Endothelial cell of umbilical vein (primary cell): ENCODE measurements around the gene FAM47A. TPM values are rescaled to one million over a fixed set of nuclear protein-coding genes. Genes with fewer than 3 reads are reported as not detected.

Experiments
- BruUV-seq: library from RNA; stranded (reverse); fragments of 400-500 nt; replicated peaks from 2 replicates; lab custom pipeline; 2021; lab: Mats Ljungman, UMichigan
- CTCF ChIA-PET: fragments of 300-600, 350-600 bp; sonication (Branson Sonifier 250); formaldehyde crosslinking; loops from one replicate; lab custom pipeline; 2021; ENCODE audit warnings: antibody characterized with exemption, inconsistent platforms; lab: Charles Lee
- POLR2A ChIA-PET: fragments of 300-600, 350-600 bp; sonication (Branson Sonifier 250); formaldehyde crosslinking; loops from one replicate; lab custom pipeline; 2021; ENCODE audit warnings: antibody characterized with exemption, inconsistent platforms; lab: Charles Lee
- DNase-seq: peaks from one replicate; pipeline ENCODE4 v3.0.0-alpha.2; 2011; ENCODE audit warnings: low read depth, low spot score
- FAIRE-seq: peaks from 2 replicates; lab custom pipeline; 2011; peaks lifted over from hg19 to GRCh38; lab: Jason Lieb, UNC
- H2AFZ ChIP-seq: 2 replicates; pipeline ENCODE4 v1.6.0; 2012; ENCODE audit warnings: low read depth, low read length, control low read depth, inconsistent platforms
- H3K27ac ChIP-seq: 2 replicates; pipeline ENCODE4 v1.5.1; 2011; ENCODE audit warnings: low read depth, mild to moderate bottlenecking, control low read depth, low read length, moderate library complexity; ENCODE audit not compliant: insufficient read depth
- H3K27me3 ChIP-seq, 2 experiments: 2 replicates each; pipeline versions ENCODE4 v1.6.0 to v1.6.1; 2011; ENCODE audit warnings: low read length in 2 of 2, mixed read lengths in 1 of 2; ENCODE audit not compliant: control insufficient read depth in 2 of 2, insufficient read depth in 2 of 2
- H3K36me3 ChIP-seq, 2 experiments: 2 replicates in 1 of 2; 3 replicates in 1 of 2; pipeline ENCODE4 v1.5.1; 2011; ENCODE audit warnings: low read length in 2 of 2, mild to moderate bottlenecking in 1 of 2, moderate library complexity in 1 of 2; ENCODE audit not compliant: control insufficient read depth in 2 of 2, insufficient read depth in 2 of 2; ENCODE audit errors: extremely low read depth in 1 of 2
- H3K4me1 ChIP-seq: 3 replicates; pipeline ENCODE4 v1.5.1; 2011; ENCODE audit warnings: mild to moderate bottlenecking, low read length; ENCODE audit not compliant: control insufficient read depth, insufficient read depth; ENCODE audit errors: extremely low read depth
- H3K4me2 ChIP-seq: 2 replicates; pipeline ENCODE4 v1.6.1; 2011; ENCODE audit warnings: low read length, control low read depth, mixed read lengths; ENCODE audit not compliant: insufficient read depth
- H3K4me3 ChIP-seq, 3 experiments: fragments of 200-600 bp in 1 of 3; sonication (generic), shearing (Covaris generic) in 1 of 3; replicated peaks in 1 of 3; 2 replicates each; pipeline ENCODE4 v1.5.1; 2011 to 2016; ENCODE audit warnings: control low read depth in 3 of 3, low read length in 3 of 3, mild to moderate bottlenecking in 2 of 3, inconsistent platforms in 1 of 3, low read depth in 1 of 3, moderate library complexity in 1 of 3; ENCODE audit not compliant: insufficient read depth in 1 of 3
- H3K79me2 ChIP-seq: 2 replicates; pipeline ENCODE4 v1.6.0; 2012; ENCODE audit warnings: low read length, inconsistent platforms; ENCODE audit not compliant: control insufficient read depth, insufficient read depth
- H3K9ac ChIP-seq: replicated peaks from 2 replicates; pipeline ENCODE3; 2011; ENCODE audit warnings: low read length, control low read depth; ENCODE audit not compliant: insufficient read depth; ENCODE audit errors: extremely low read depth
- H3K9me1 ChIP-seq: replicated peaks from 3 replicates; pipeline ENCODE4 v1.6.0; 2011; ENCODE audit warnings: mild to moderate bottlenecking, low read length; ENCODE audit not compliant: control insufficient read depth, insufficient read depth; ENCODE audit errors: extremely low read depth
- H3K9me3 ChIP-seq: replicated peaks from 2 replicates; pipeline ENCODE4 v1.5.1; 2012; ENCODE audit warnings: low read length, inconsistent platforms; ENCODE audit not compliant: control insufficient read depth, insufficient read depth
- H4K20me1 ChIP-seq: replicated peaks from 2 replicates; pipeline ENCODE3; 2011; ENCODE audit warnings: mild to moderate bottlenecking, low read length; ENCODE audit not compliant: control insufficient read depth, insufficient read depth; ENCODE audit errors: extremely low read depth
- CTCF ChIP-seq, 2 donors: IDR thresholded peaks; 1 replicate in 1 of 2; 2 replicates in 1 of 2; pipeline ENCODE4 v1.5.1; 2011; ENCODE audit warnings: low read length in 2 of 2, mild to moderate bottlenecking in 2 of 2, moderate library complexity in 2 of 2, control low read depth in 1 of 2, inconsistent platforms in 1 of 2, low read depth in 1 of 2; ENCODE audit not compliant: insufficient read depth in 1 of 2; ENCODE audit errors: extremely low read depth in 1 of 2
- EZH2 ChIP-seq: IDR thresholded peaks from 2 replicates; pipeline ENCODE4 v1.6.1; 2012; ENCODE audit warnings: borderline replicate concordance, low read depth, mild to moderate bottlenecking, moderate library complexity, low read length, inconsistent platforms; ENCODE audit not compliant: severe bottlenecking
- FOS ChIP-seq: IDR thresholded peaks from 2 replicates; pipeline ENCODE4 v1.6.1; 2011; ENCODE audit warnings: mild to moderate bottlenecking, low read length, moderate library complexity, borderline replicate concordance; ENCODE audit not compliant: insufficient read depth
- GATA2 ChIP-seq: IDR thresholded peaks from 2 replicates; pipeline ENCODE4 v1.7.0; 2011; ENCODE audit warnings: low read depth, mild to moderate bottlenecking, moderate library complexity, mixed read lengths, low read length; ENCODE audit not compliant: insufficient read length, insufficient read depth
- JUN ChIP-seq: IDR thresholded peaks from 2 replicates; pipeline ENCODE4 v1.6.1; 2011; ENCODE audit warnings: borderline replicate concordance, low read depth; ENCODE audit not compliant: insufficient read length, insufficient read depth
- MAX ChIP-seq: IDR thresholded peaks from 2 replicates; pipeline ENCODE4 v1.6.1; 2011; ENCODE audit not compliant: insufficient read depth, insufficient read length
- MYC ChIP-seq: IDR thresholded peaks from one replicate; pipeline ENCODE4 v1.6.1; 2011; ENCODE audit warnings: mild to moderate bottlenecking, low read depth, low read length
- POLR2A ChIP-seq: IDR thresholded peaks from 2 replicates; pipeline ENCODE4 v1.6.1; 2012; ENCODE audit warnings: low read depth, mild to moderate bottlenecking, control low read depth, low read length
- POLR2AphosphoS5 ChIP-seq: IDR thresholded peaks from 2 replicates; pipeline ENCODE4 v1.6.1; 2012; ENCODE audit warnings: low read depth, mild to moderate bottlenecking, control low read depth, low read length, moderate library complexity; ENCODE audit not compliant: insufficient read depth
- dilution Hi-C: fragments of 300-500 bp; cut with MboI; formaldehyde crosslinking; loops from one replicate; pipeline ENCODE4 v1.15.0; 2019; ENCODE audit warnings: low sequenced_read_pairs; ENCODE audit not compliant: extremely low pct_ligation_motif_present
- intact Hi-C: fragments of 100-400 bp; cut with micrococcal nuclease; formaldehyde crosslinking; loops from one replicate; pipeline ENCODE4 v1.10.0; 2022
- polyA plus RNA-seq, 4 experiments: library from polyadenylated mRNA; depleted of rRNA in 3 of 4; stranded (reverse) in 3 of 4; unstranded in 1 of 4; fragments of >200 nt; gene quantifications; 2 replicates each; pipeline versions ENCODE4 v1.2.1 to v1.2.3, GENCODE V29; 2011 to 2012; ENCODE audit warnings: missing spikeins in 1 of 4
- total RNA-seq: library from RNA; stranded (reverse); gene quantifications from 2 replicates; pipeline ENCODE4 v1.2.3, GENCODE V29; 2021

FAM47A gene
- total and polyA plus RNA-seq, 2 donors (not counting 3 experiments of a cell fraction or from before 2014, with no cell fraction given): not detected

GRCh38 chrX:34112459-34112858 is 19.7 kb downstream of the FAM47A start:
- no peak overlapping the region for H3K27ac ChIP-seq
- H3K4me1 ChIP-seq: no peaks in the 10 kb centered on the region
- ChIA-PET POLR2A (no interaction called here), CTCF (no interaction called here)
- no peaks in the 10 kb centered on the region for H4K20me1 ChIP-seq
- DNase-seq (no peak), FAIRE-seq (no peak)
- no peak overlapping the region for H3K4me2 ChIP-seq
- H3K9me1 ChIP-seq: no peaks in the 10 kb centered on the region
- dilution Hi-C loops: no loop called here
- H2AFZ ChIP-seq: no peak overlapping the region
- no TSS peak for BruUV-seq
- TF ChIP-seq JUN (no peak), POLR2A (no peak), FOS (no peak), EZH2 (no peak), POLR2AphosphoS5 (no peak), CTCF (IDR thresholded peaks at IDR 0.05; ENCODE audit: extremely low read depth in 1 of 2, insufficient read depth in 1 of 2, low read depth in 1 of 2, low read length in 2 of 2) (no peak), MYC (no peak), GATA2 (no peak), MAX (no peak)
- intact Hi-C loops: no loop called here
- no peaks in the 10 kb centered on the region for H3K36me3 ChIP-seq
- H3K9ac ChIP-seq: no peak overlapping the region
- no peaks in the 10 kb centered on the region for H3K9me3 ChIP-seq
- H3K4me3 ChIP-seq: no peak overlapping the region
- H3K27me3 ChIP-seq: no peaks in the 10 kb centered on the region
- H3K79me2 ChIP-seq: no peaks in the 10 kb centered on the region
